Colonic mucosa (tissue), 4 donors: ENCODE data around the gene GMDS. TPM values are rescaled to one million over a fixed set of nuclear protein-coding genes. Genes with fewer than 3 reads are reported as not detected.

ENCODE experiments used
- DNase-seq: peaks from one replicate; pipeline ENCODE4 v3.0.0-alpha.2; 2020
- H3K27ac ChIP-seq: fragments of 200-600 bp; one replicate; pipeline ENCODE4 v1.8.0; 2021
- H3K27me3 ChIP-seq: fragments of 200-600 bp; one replicate; pipeline ENCODE4 v1.8.0; 2021
- H3K36me3 ChIP-seq: fragments of 200-600 bp; one replicate; pipeline ENCODE4 v1.8.0; 2021
- H3K4me1 ChIP-seq: fragments of 200-600 bp; one replicate; pipeline ENCODE4 v1.8.0; 2021; ENCODE audit warnings: mild to moderate bottlenecking
- H3K4me3 ChIP-seq: fragments of 200-600 bp; one replicate; pipeline ENCODE4 v1.8.0; 2021
- H3K9ac ChIP-seq, 2 donors: one replicate each; pipeline ENCODE4 v1.7.0; 2013; ENCODE audit warnings: control low read depth in 2 of 2, low read depth in 2 of 2, low read length in 2 of 2
- H3K9me3 ChIP-seq: fragments of 200-600 bp; one replicate; pipeline ENCODE4 v1.8.0; 2021
- intact Hi-C: fragments of 100-400 bp; cut with DNase I; formaldehyde crosslinking; loops from one replicate; pipeline ENCODE4 v1.14.1; 2022
- total RNA-seq, 2 donors: library from RNA; stranded (reverse); fragmentation: NEBNext Ultra II Directional in 1 of 2; extraction: Animal tissue kit (Norgen Biotek cat#: 25700) in 1 of 2; gene quantifications; one replicate each; pipeline ENCODE4 v1.2.1, GENCODE V29; 2021
- TF ChIP-seq, protein P1 (sequence below): fragments of 200-600 bp; IDR thresholded peaks from one replicate; pipeline ENCODE4 v1.8.0; 2022; ENCODE audit warnings: antibody characterized with exemption, mild to moderate bottlenecking
- donor health status: healthy.
- donor health status: DM: no; HTN: no; CAD: no.
- donor health status: DM: no; HTN: no; CAD: no.

The GMDS gene
- total RNA-seq, 2 donors from 2014 or later, result 247 to 272 TPM

DNA sequence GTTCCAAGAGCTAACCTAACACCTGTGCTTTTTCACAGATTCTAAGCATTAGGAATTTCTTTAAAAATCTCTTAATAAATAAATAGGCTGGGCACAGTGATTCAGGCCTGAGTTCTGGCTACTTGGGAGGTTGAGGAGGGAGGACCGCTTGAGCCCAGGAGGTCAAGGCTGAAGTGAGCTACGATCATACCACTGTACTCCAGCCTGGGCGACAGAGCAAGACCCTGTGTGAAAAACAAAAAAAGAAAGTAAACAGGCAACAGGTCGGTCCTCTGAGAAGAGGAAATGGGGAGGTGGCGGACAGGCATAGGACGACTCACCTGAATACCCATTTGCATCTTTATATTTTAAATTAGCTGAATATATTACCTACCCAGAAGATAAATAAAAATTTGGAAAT, 26.5 kb downstream of the GMDS start:
- intact Hi-C loops, result no loop called here
- H3K9ac ChIP-seq, result no peak overlapping the region
- H3K27me3 ChIP-seq, result no peaks in the 10 kb centered on the region
- H3K4me3 ChIP-seq, result no peak overlapping the region
- no peaks in the 10 kb centered on the region for H3K9me3 ChIP-seq
- TF ChIP-seq, protein P1, sequence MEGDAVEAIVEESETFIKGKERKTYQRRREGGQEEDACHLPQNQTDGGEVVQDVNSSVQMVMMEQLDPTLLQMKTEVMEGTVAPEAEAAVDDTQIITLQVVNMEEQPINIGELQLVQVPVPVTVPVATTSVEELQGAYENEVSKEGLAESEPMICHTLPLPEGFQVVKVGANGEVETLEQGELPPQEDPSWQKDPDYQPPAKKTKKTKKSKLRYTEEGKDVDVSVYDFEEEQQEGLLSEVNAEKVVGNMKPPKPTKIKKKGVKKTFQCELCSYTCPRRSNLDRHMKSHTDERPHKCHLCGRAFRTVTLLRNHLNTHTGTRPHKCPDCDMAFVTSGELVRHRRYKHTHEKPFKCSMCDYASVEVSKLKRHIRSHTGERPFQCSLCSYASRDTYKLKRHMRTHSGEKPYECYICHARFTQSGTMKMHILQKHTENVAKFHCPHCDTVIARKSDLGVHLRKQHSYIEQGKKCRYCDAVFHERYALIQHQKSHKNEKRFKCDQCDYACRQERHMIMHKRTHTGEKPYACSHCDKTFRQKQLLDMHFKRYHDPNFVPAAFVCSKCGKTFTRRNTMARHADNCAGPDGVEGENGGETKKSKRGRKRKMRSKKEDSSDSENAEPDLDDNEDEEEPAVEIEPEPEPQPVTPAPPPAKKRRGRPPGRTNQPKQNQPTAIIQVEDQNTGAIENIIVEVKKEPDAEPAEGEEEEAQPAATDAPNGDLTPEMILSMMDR, result no peak
- no peaks in the 10 kb centered on the region for H3K4me1 ChIP-seq
- H3K36me3 ChIP-seq, result no peaks in the 10 kb centered on the region
- DNase-seq, result no peak
- H3K27ac ChIP-seq, result no peak overlapping the region

DNA sequence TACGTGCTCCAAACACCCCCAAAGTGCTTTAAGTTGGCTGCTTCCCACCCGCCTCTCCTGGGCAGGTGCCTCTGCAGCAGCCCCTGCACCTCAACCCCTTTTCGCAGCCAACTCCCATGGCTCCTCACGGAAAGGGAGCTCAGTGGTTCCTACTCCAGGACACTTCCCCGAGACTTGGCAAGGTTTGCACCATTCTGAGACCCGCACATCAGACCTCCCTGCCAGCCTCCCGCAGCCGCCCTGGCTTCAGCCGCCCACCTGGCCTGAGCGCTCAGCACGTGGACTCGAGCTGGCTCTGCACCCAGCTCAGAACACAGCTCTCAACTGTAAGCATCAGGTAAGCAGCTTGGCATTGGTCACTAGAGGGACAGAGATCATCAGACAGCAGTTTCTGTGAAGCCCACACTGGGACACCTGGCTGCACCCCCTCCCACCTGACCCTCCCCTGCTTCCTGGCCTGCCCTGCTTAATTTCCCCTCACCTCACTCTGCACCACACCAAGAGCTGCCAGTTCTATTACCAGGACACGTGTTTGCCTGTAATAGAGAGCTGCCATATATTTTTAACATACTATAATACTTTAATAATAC, 28.5 kb downstream of the GMDS start:
- H3K4me1 ChIP-seq, result no peaks in the 10 kb centered on the region
- DNase-seq, result no peak
- TF ChIP-seq, protein P1, result no peak
- no peaks in the 10 kb centered on the region for H3K27me3 ChIP-seq
- H3K9ac ChIP-seq, result no peak overlapping the region
- no peak overlapping the region for H3K4me3 ChIP-seq
- intact Hi-C loops, result no loop called here
- no peaks in the 10 kb centered on the region for H3K36me3 ChIP-seq
- H3K9me3 ChIP-seq, result no peaks in the 10 kb centered on the region
- H3K27ac ChIP-seq, result no peak overlapping the region

DNA sequence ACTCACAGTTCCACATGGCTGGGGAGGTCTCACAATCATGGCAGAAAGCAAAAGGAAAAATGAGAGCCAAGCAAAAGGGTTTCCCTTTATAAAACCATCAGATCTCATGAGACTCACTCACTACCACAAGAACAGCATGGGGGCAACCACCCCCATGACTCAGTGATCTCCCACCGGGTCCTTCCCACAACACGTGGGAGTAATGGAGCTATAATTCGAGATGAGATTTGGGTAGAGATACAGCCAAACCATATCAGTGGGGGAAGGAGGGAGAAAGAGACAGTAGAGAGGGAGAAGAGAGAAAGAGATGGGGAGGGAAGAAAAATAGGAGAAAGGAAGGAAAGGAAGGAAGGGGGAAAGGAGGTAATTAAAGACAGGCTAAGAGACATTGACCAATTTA, 30.1 kb downstream of the GMDS start:
- H3K27me3 ChIP-seq, result no peaks in the 10 kb centered on the region
- H3K27ac ChIP-seq, result no peak overlapping the region
- no peaks in the 10 kb centered on the region for H3K36me3 ChIP-seq
- intact Hi-C loops, result no loop called here
- H3K9me3 ChIP-seq, result no peaks in the 10 kb centered on the region
- no peak for DNase-seq
- H3K9ac ChIP-seq, result no peak overlapping the region
- TF ChIP-seq, protein P1, result no peak
- H3K4me1 ChIP-seq, result no peaks in the 10 kb centered on the region
- H3K4me3 ChIP-seq, result no peak overlapping the region

- intact Hi-C loops, result no loop called here
- H3K27ac ChIP-seq, result no peak overlapping the region
Observed at GRCh38 chr6:2213086-2213485, 32.3 kb downstream of the GMDS start.

DNA sequence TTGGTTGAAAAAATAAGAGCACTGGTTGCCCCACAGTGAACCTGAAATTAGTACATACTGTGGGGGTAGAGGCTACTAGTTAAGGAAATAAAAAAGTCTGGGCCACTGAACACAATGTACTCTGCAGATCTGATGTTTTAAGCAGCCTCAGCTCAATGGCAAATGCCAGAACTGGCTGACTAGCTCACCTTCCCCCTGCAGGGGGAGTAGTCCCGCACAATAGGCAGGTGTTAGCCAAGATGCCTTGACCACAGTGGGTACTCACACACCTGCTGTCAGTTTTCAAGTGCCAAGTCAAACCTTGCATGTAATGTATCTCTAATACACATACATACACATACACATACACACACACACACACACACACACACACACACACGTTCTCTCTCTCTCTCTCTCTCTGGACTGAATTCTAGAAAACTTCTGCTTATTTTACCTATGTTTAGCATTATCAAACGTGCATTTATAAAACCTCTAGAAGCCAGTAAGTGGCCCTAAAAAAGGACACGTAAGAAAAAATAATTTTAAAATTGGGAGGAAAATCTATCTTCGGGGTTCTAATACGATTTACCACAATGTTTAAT, 36.1 kb downstream of the GMDS start:
- TF ChIP-seq, protein P1, result peak; percentile 43
- H3K36me3 ChIP-seq, result no peaks in the 10 kb centered on the region
- H3K4me3 ChIP-seq, result no peak overlapping the region
- intact Hi-C loops, result loop anchor here (5.0 kb wide), 1 partner anchor 143 kb away; no protein-coding TSS in a partner anchor
- H3K27ac ChIP-seq, result no peak overlapping the region
- H3K4me1 ChIP-seq, result no peaks in the 10 kb centered on the region
- H3K9me3 ChIP-seq, result no peaks in the 10 kb centered on the region
- H3K9ac ChIP-seq, result no peak overlapping the region
- DNase-seq, result peak; percentile 70
- no peaks in the 10 kb centered on the region for H3K27me3 ChIP-seq

More at GRCh38 chr6:2213086-2213485, 32.3 kb downstream of the GMDS start:
- TF ChIP-seq, protein P1, result no peak
- Histone ChIP-seq H3K4me1 (no peaks in the 10 kb centered on the region), H3K36me3 (no peaks in the 10 kb centered on the region), H3K9me3 (no peaks in the 10 kb centered on the region), H3K4me3 (no peak overlapping the region), H3K27me3 (no peaks in the 10 kb centered on the region), H3K9ac (no peak overlapping the region)
- DNase-seq, result no peak
